H9 (cell line): Measurements from ENCODE around the gene PCBD2. TPM values are rescaled to one million over a fixed set of nuclear protein-coding genes. Genes with fewer than 3 reads are reported as not detected.
A peak's percentile ranks its signal among the peaks of the same experiment; 100 is the strongest.
"Not testable (repeated sequence)": the region's sequence is repeated elsewhere in the genome, so short reads cannot be mapped to it uniquely, and the experiment has no call there.

ENCODE experiments used
- DNase-seq: peaks from one replicate; pipeline ENCODE4 v3.0.0-alpha.2; 2017
- H2AFZ ChIP-seq: one replicate; pipeline ENCODE4 v1.6.1; 2013; ENCODE audit warnings: mild to moderate bottlenecking, low read length, control low read depth, moderate library complexity
- H2AK5ac ChIP-seq: 2 replicates; pipeline ENCODE4 v1.6.1; 2013; ENCODE audit warnings: low read length, control low read depth, mixed read lengths; ENCODE audit not compliant: insufficient read length
- H2BK120ac ChIP-seq: one replicate; pipeline ENCODE4 v1.6.1; 2013; ENCODE audit warnings: low read depth, mild to moderate bottlenecking, low read length, control low read depth, inconsistent platforms; ENCODE audit not compliant: poor library complexity, severe bottlenecking
- H2BK12ac ChIP-seq: 2 replicates; pipeline ENCODE4 v1.6.1; 2013; ENCODE audit warnings: low read length, control low read depth, mixed read lengths, low read depth; ENCODE audit not compliant: insufficient read length
- H2BK15ac ChIP-seq: 2 replicates; pipeline ENCODE4 v1.6.1; 2013; ENCODE audit warnings: low read depth, low read length, control low read depth
- H2BK20ac ChIP-seq: one replicate; pipeline ENCODE4 v1.6.1; 2013; ENCODE audit warnings: low read depth, mild to moderate bottlenecking, low read length, control low read depth, inconsistent platforms; ENCODE audit not compliant: poor library complexity, severe bottlenecking
- H2BK5ac ChIP-seq: 2 replicates; pipeline ENCODE4 v1.6.1; 2013; ENCODE audit warnings: low read length, control low read depth, mixed read lengths; ENCODE audit not compliant: insufficient read length
- H3K14ac ChIP-seq: 2 replicates; pipeline ENCODE4 v1.6.1; 2013; ENCODE audit warnings: low read length, control low read depth; ENCODE audit not compliant: insufficient read depth
- H3K18ac ChIP-seq: 2 replicates; pipeline ENCODE4 v1.6.1; 2013; ENCODE audit warnings: low read depth, mild to moderate bottlenecking, mixed read lengths, low read length, control low read depth; ENCODE audit not compliant: insufficient read length
- H3K23ac ChIP-seq: 2 replicates; pipeline ENCODE4 v1.6.1; 2013; ENCODE audit warnings: low read length, control low read depth, mixed read lengths, low read depth; ENCODE audit not compliant: insufficient read length
- H3K23me2 ChIP-seq: 2 replicates; pipeline ENCODE4 v1.6.1; 2013; ENCODE audit warnings: low read depth, mild to moderate bottlenecking, mixed read lengths, low read length, control low read depth; ENCODE audit not compliant: insufficient read length, poor library complexity, severe bottlenecking
- H3K27ac ChIP-seq: 2 replicates; pipeline ENCODE4 v1.5.1; 2013; ENCODE audit warnings: low read length, control low read depth, mixed read lengths, low read depth; ENCODE audit not compliant: insufficient read length
- H3K27me3 ChIP-seq: 2 replicates; pipeline ENCODE4 v1.6.1; 2013; ENCODE audit warnings: low read length, control low read depth, inconsistent platforms; ENCODE audit not compliant: insufficient read depth
- H3K4ac ChIP-seq: 2 replicates; pipeline ENCODE4 v1.6.1; 2013; ENCODE audit warnings: low read depth, mild to moderate bottlenecking, control low read depth, inconsistent platforms, low read length, moderate library complexity
- H3K4me1 ChIP-seq: 2 replicates; pipeline ENCODE4 v1.6.1; 2013; ENCODE audit warnings: low read length, control low read depth, inconsistent platforms; ENCODE audit not compliant: insufficient read depth
- H3K4me2 ChIP-seq: 2 replicates; pipeline ENCODE4 v1.6.1; 2013; ENCODE audit warnings: low read length, control low read depth, mixed read lengths; ENCODE audit not compliant: insufficient read length, insufficient read depth
- H3K56ac ChIP-seq: 2 replicates; pipeline ENCODE4 v1.6.1; 2013; ENCODE audit warnings: low read depth, mild to moderate bottlenecking, mixed read lengths, low read length, control low read depth; ENCODE audit not compliant: insufficient read length
- H3K79me1 ChIP-seq: 2 replicates; pipeline ENCODE4 v1.6.1; 2013; ENCODE audit warnings: low read depth, mild to moderate bottlenecking, moderate library complexity, low read length, control low read depth, inconsistent platforms; ENCODE audit not compliant: insufficient read depth, poor library complexity, severe bottlenecking
- H3K79me2 ChIP-seq: 2 replicates; pipeline ENCODE4 v1.6.1; 2013; ENCODE audit warnings: low read length, control low read depth, inconsistent platforms; ENCODE audit not compliant: insufficient read depth
- H3K9ac ChIP-seq: 2 replicates; pipeline ENCODE4 v1.6.1; 2013; ENCODE audit warnings: low read length, control low read depth, mixed read lengths; ENCODE audit not compliant: insufficient read length; ENCODE audit errors: extremely low read depth
- H3K9me3 ChIP-seq: one replicate; pipeline ENCODE4 v1.6.1; 2013; ENCODE audit warnings: low read depth, low read length, inconsistent platforms; ENCODE audit not compliant: control insufficient read depth
- H3T11ph ChIP-seq: one replicate; pipeline ENCODE4 v1.6.1; 2013; ENCODE audit warnings: mild to moderate bottlenecking, low read length, control low read depth, inconsistent platforms
- H4K20me1 ChIP-seq: one replicate; pipeline ENCODE4 v1.6.1; 2013; ENCODE audit not compliant: control insufficient read depth, insufficient read length, insufficient read depth
- H4K5ac ChIP-seq: 2 replicates; pipeline ENCODE4 v1.6.1; 2013; ENCODE audit warnings: low read depth, mild to moderate bottlenecking, mixed read lengths, low read length, control low read depth; ENCODE audit not compliant: insufficient read length
- H4K8ac ChIP-seq: replicated peaks from 2 replicates; pipeline ENCODE4 v1.6.1; 2013; ENCODE audit warnings: low read length, control low read depth, mixed read lengths, low read depth; ENCODE audit not compliant: insufficient read length
- H4K91ac ChIP-seq: 2 replicates; pipeline ENCODE4 v1.6.1; 2013; ENCODE audit warnings: low read depth, mild to moderate bottlenecking, moderate library complexity, mixed read lengths, low read length, control low read depth; ENCODE audit not compliant: insufficient read length
- H3K27ac Mint-ChIP-seq, 3 experiments: 2 replicates in 2 of 3; 3 replicates in 1 of 3; pipeline ENCODE4 v1.8.0; 2020 to 2021; ENCODE audit warnings: mixed read lengths in 3 of 3, mild to moderate bottlenecking in 1 of 3, moderate library complexity in 1 of 3
- H3K27me3 Mint-ChIP-seq: 2 replicates; pipeline ENCODE4 v1.8.0; 2021; ENCODE audit warnings: low read depth, mild to moderate bottlenecking, moderate library complexity, mixed read lengths
- H3K36me3 Mint-ChIP-seq, 3 experiments: 2 replicates in 2 of 3; 3 replicates in 1 of 3; pipeline ENCODE4 v1.8.0; 2020 to 2021; ENCODE audit warnings: low read depth in 3 of 3, mixed read lengths in 3 of 3; ENCODE audit not compliant: insufficient read depth in 1 of 3
- H3K4me1 Mint-ChIP-seq, 2 experiments: 2 replicates each; pipeline ENCODE4 v1.8.0; 2020; ENCODE audit warnings: mixed read lengths in 2 of 2
- H3K4me3 Mint-ChIP-seq, 2 experiments: 2 replicates in 1 of 2; 3 replicates in 1 of 2; pipeline ENCODE4 v1.8.0; 2020 to 2021; ENCODE audit warnings: mild to moderate bottlenecking in 2 of 2, mixed read lengths in 2 of 2, moderate library complexity in 1 of 2
- H3K9me3 Mint-ChIP-seq, 2 experiments: 2 replicates in 1 of 2; 3 replicates in 1 of 2; pipeline ENCODE4 v1.8.0; 2020; ENCODE audit warnings: mild to moderate bottlenecking in 2 of 2, mixed read lengths in 2 of 2, moderate library complexity in 1 of 2
- WGBS: extraction: QIAGEN DNeasy Blood & Tissue Kit; methylation state at CpG from one replicate; pipeline ENCODE4 v1.1.7; 2013; ENCODE audit warnings: missing lambda C conversion rate, low lambda C conversion rate, mixed read lengths; ENCODE audit not compliant: insufficient read length; ENCODE audit errors: extremely low coverage; 5-methylcytosine and 5-hydroxymethylcytosine counted together
- total RNA-seq: library from RNA; stranded (reverse); gene quantifications from 2 replicates; pipeline ENCODE4 v1.2.1, GENCODE V29; 2021
- TF ChIP-seq, protein P1 (sequence below): fragments of 200-600 bp; sonication (generic); conservative IDR thresholded peaks from 3 replicates; pipeline ENCODE4 v1.8.0; 2021; ENCODE audit warnings: antibody characterized with exemption, mild to moderate bottlenecking

PCBD2 gene
- total RNA-seq, 1 experiment from 2014 or later: 11.9 TPM

DNA sequence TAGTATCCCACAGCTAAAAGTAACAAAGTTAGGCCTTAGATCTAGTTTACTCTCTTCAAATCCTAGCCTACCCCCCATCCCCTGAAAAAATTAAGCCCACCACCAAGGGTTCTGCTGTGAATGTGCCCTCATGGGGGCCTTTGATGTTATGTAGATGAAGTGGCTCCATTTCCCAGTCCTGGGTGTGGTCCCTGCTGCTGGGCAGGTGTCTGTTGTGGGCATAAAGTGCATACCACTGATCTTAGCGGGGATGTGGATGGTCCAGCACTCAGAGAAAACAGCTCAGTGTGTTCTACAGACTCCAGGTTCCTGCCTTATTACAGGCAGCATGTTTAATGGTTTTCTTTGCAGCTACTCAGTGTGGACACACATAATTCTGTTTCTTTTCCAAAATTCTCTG is 1.9 kb downstream of the PCBD2 start:
- no peaks in the 10 kb centered on the region for H3K27me3 Mint-ChIP-seq
- Histone ChIP-seq H2AK5ac (no peak overlapping the region), H3K23me2 (no peaks in the 10 kb centered on the region), H3K4me2 (no peak overlapping the region), H3K9me3 (no peaks in the 10 kb centered on the region), H4K5ac (no peak overlapping the region), H3K23ac (no peak overlapping the region), H3K79me2 (no peaks in the 10 kb centered on the region), H3K27me3 (no peaks in the 10 kb centered on the region), H4K20me1 (no peaks in the 10 kb centered on the region), H4K91ac (no peak overlapping the region), H3K27ac (no peak overlapping the region), H3K56ac (no peak overlapping the region), H3K4ac (no peak overlapping the region), H3T11ph (no peak overlapping the region), H2BK20ac (no peak overlapping the region), H3K14ac (no peak overlapping the region), H3K18ac (no peak overlapping the region), H2BK15ac (no peak overlapping the region), H3K4me1 (0 out of 2 replicates have a peak, but pooled peaks cover 3% of the 10 kb centered on the region), H2AFZ (no peak overlapping the region), H4K8ac (no peak overlapping the region), H2BK5ac (no peak overlapping the region), H2BK12ac (no peak overlapping the region), H3K79me1 (no peaks in the 10 kb centered on the region), H2BK120ac (no peak overlapping the region), H3K9ac (no peak overlapping the region)
- H3K9me3 Mint-ChIP-seq: no peaks in the 10 kb centered on the region
- H3K4me1 Mint-ChIP-seq: peaks cover 5 to 8% of the 10 kb centered on the region in 2 experiments
- DNase-seq: no peak
- no CpG with 5 or more reads among the region's 1 CpG for WGBS
- peaks cover 3 to 28% (median 13%) of the 10 kb centered on the region in 3 experiments; a peak in 5 of 7 replicates for H3K36me3 Mint-ChIP-seq
- H3K27ac Mint-ChIP-seq: no peak overlapping the region
- TF ChIP-seq, protein P1, sequence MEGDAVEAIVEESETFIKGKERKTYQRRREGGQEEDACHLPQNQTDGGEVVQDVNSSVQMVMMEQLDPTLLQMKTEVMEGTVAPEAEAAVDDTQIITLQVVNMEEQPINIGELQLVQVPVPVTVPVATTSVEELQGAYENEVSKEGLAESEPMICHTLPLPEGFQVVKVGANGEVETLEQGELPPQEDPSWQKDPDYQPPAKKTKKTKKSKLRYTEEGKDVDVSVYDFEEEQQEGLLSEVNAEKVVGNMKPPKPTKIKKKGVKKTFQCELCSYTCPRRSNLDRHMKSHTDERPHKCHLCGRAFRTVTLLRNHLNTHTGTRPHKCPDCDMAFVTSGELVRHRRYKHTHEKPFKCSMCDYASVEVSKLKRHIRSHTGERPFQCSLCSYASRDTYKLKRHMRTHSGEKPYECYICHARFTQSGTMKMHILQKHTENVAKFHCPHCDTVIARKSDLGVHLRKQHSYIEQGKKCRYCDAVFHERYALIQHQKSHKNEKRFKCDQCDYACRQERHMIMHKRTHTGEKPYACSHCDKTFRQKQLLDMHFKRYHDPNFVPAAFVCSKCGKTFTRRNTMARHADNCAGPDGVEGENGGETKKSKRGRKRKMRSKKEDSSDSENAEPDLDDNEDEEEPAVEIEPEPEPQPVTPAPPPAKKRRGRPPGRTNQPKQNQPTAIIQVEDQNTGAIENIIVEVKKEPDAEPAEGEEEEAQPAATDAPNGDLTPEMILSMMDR: no peak
- peak overlapping the region; percentile 63 to 90; a peak in 3 of 5 replicates for H3K4me3 Mint-ChIP-seq

DNA sequence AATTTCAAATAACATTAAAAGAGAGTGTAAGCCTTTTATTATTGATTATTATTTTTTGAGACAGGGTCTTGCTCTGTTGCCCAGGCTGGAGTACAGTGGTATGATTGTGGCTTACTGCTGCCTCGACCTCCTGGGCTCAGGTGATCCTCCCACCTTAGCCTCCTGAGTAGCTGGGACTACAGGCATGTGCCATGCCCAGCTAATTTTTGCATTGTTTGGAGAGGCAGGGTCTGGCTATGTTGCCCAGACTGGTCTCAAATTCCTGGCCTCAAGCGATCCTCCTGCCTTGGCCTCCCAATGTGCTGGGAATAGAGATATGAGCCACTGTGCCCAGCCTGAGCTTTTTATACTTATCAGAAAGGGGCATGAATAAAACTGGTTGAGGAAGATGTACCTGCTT is 5.8 kb downstream of the PCBD2 start:
- not testable (repeated sequence) for H3K27me3 Mint-ChIP-seq, H2BK120ac ChIP-seq, H2AK5ac ChIP-seq, H3K23ac ChIP-seq, H3T11ph ChIP-seq, H4K91ac ChIP-seq, H3K14ac ChIP-seq, H3K56ac ChIP-seq, H2BK15ac ChIP-seq, H3K79me2 ChIP-seq, H3K27me3 ChIP-seq, DNase-seq, H4K20me1 ChIP-seq, H4K8ac ChIP-seq, H3K4me1 ChIP-seq, H3K23me2 ChIP-seq, H2BK5ac ChIP-seq, H4K5ac ChIP-seq, H2AFZ ChIP-seq, H3K4me1 Mint-ChIP-seq, H2BK12ac ChIP-seq, H3K79me1 ChIP-seq, H3K9ac ChIP-seq, H3K18ac ChIP-seq, H3K4me2 ChIP-seq, H2BK20ac ChIP-seq, H3K27ac ChIP-seq, H3K9me3 Mint-ChIP-seq, H3K4me3 Mint-ChIP-seq, H3K9me3 ChIP-seq, H3K4ac ChIP-seq, H3K27ac Mint-ChIP-seq
- peaks cover 3 to 28% (median 13%) of the 10 kb centered on the region in 3 experiments; a peak in 5 of 7 replicates for H3K36me3 Mint-ChIP-seq
- WGBS: no CpG with 5 or more reads among the region's 2 CpGs
